BE2C (cell line): ENCODE measurements around the gene ACVR1B.
"Not testable (repeated sequence)": the region's sequence is repeated elsewhere in the genome, so short reads cannot be mapped to it uniquely, and the experiment has no call there.

Experiments used
- DNase-seq: peaks from one replicate; pipeline ENCODE4 v3.0.0-alpha.2; 2020
- H3K27me3 ChIP-seq: fragments of 250-450 bp; sonication (Bioruptor Pico); 2 replicates; pipeline ENCODE4 v1.5.1; 2020; ENCODE audit warnings: mild to moderate bottlenecking
- H3K36me3 ChIP-seq: fragments of 250-450 bp; sonication (Bioruptor Pico); 2 replicates; pipeline ENCODE4 v1.5.1; 2020; ENCODE audit warnings: mild to moderate bottlenecking
- H3K4me1 ChIP-seq: fragments of 250-450 bp; sonication (Bioruptor Pico); 2 replicates; pipeline ENCODE4 v1.5.1; 2020
- H3K4me3 ChIP-seq: 2 replicates; pipeline ENCODE4 v1.5.1; 2011; ENCODE audit warnings: low read depth, low read length
- H3K9me3 ChIP-seq: fragments of 250-450 bp; sonication (Bioruptor Pico); 2 replicates; pipeline ENCODE4 v1.5.1; 2020
- TF ChIP-seq, protein P1 (sequence below): IDR thresholded peaks from 2 replicates; pipeline ENCODE4 v1.5.1; 2012; ENCODE audit warnings: mild to moderate bottlenecking, low read depth, low read length

ACVR1B gene

DNA sequence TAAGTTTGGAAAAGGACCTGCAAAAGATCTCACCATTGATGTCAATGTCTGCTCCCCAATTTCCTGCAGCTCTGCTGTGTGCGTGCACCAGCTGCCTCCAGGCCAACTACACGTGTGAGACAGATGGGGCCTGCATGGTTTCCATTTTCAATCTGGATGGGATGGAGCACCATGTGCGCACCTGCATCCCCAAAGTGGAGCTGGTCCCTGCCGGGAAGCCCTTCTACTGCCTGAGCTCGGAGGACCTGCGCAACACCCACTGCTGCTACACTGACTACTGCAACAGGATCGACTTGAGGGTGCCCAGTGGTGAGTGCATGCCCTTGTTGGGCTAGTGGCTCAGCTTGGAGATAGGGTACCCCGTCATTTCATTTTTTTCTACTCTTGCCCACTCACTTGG, 23.7 kb downstream of the ACVR1B start:
- TF ChIP-seq, protein P1, sequence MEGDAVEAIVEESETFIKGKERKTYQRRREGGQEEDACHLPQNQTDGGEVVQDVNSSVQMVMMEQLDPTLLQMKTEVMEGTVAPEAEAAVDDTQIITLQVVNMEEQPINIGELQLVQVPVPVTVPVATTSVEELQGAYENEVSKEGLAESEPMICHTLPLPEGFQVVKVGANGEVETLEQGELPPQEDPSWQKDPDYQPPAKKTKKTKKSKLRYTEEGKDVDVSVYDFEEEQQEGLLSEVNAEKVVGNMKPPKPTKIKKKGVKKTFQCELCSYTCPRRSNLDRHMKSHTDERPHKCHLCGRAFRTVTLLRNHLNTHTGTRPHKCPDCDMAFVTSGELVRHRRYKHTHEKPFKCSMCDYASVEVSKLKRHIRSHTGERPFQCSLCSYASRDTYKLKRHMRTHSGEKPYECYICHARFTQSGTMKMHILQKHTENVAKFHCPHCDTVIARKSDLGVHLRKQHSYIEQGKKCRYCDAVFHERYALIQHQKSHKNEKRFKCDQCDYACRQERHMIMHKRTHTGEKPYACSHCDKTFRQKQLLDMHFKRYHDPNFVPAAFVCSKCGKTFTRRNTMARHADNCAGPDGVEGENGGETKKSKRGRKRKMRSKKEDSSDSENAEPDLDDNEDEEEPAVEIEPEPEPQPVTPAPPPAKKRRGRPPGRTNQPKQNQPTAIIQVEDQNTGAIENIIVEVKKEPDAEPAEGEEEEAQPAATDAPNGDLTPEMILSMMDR, result no peak

DNA sequence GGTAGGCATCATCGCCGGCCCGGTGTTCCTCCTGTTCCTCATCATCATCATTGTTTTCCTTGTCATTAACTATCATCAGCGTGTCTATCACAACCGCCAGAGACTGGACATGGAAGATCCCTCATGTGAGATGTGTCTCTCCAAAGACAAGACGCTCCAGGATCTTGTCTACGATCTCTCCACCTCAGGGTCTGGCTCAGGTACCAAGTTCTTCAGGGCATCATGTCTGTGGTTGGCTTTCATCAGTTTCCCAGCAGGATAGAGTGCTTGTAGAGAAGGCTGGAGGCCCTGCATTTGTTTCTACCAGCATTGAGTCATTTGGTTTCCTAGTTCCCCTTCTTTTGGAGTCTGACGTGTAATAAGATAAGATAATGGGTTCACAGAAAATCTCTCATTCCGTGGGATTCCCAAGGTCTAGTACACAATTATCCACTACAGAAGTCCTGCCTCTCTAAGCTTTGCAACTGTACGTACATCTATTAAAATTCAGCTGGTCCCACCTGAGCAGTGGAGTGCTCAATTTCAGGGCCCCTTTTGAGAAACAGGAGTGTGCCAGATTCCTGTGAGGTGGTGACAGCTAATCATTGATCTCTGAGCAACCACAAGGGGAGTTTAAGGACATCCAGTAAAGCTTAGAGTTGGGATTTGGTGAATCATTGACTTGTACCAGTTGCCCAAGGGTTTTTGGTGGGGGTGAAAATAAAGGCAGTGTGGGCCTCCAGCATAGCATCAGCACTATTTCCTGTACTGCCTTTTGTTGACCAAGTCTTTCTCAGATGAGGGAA, 25.1 kb downstream of the ACVR1B start:
- DNase-seq, result no peak
- Histone ChIP-seq H3K36me3 (peaks cover 45% of the 10 kb centered on the region), H3K27me3 (no peaks in the 10 kb centered on the region), H3K4me1 (peaks cover 17% of the 10 kb centered on the region), H3K4me3 (no peak overlapping the region), H3K9me3 (no peaks in the 10 kb centered on the region)
- TF ChIP-seq, protein P1, result no peak

More for the DNA sequence above, 23.7 kb downstream of the ACVR1B start:
- H3K27me3 ChIP-seq, result no peaks in the 10 kb centered on the region
- H3K36me3 ChIP-seq, result peaks cover 33% of the 10 kb centered on the region
- DNase-seq, result no peak
- no peaks in the 10 kb centered on the region for H3K9me3 ChIP-seq
- H3K4me1 ChIP-seq, result peaks cover 28% of the 10 kb centered on the region
- H3K4me3 ChIP-seq, result no peak overlapping the region

- Histone ChIP-seq H3K36me3 (peaks cover 53% of the 10 kb centered on the region), H3K27me3 (no peaks in the 10 kb centered on the region), H3K4me1 (peaks cover 12% of the 10 kb centered on the region), H3K4me3 (no peak overlapping the region), H3K9me3 (no peaks in the 10 kb centered on the region)
- TF ChIP-seq, protein P1, result no peak
- no peak for DNase-seq
Measured at GRCh38 chr12:51977320-51977753, 25.8 kb downstream of the ACVR1B start.

GRCh38 chr12:51979306-51979705, 27.8 kb downstream of the ACVR1B start:
- not testable (repeated sequence) for H3K4me3 ChIP-seq, DNase-seq, H3K27me3 ChIP-seq, H3K9me3 ChIP-seq, H3K4me1 ChIP-seq
- H3K36me3 ChIP-seq, result peaks cover 72% of the 10 kb centered on the region

GRCh38 chr12:51980051-51980808, 28.7 kb downstream of the ACVR1B start:
- H3K4me3 ChIP-seq, result no peak overlapping the region
- H3K4me1 ChIP-seq, result peaks cover 3% of the 10 kb centered on the region; the same call in 1 of the 2 replicates
- peak; percentile 64 for DNase-seq
- TF ChIP-seq, protein P1, result peak; percentile 98
- H3K9me3 ChIP-seq, result no peaks in the 10 kb centered on the region
- H3K36me3 ChIP-seq, result peaks cover 77% of the 10 kb centered on the region
- no peaks in the 10 kb centered on the region for H3K27me3 ChIP-seq

DNA sequence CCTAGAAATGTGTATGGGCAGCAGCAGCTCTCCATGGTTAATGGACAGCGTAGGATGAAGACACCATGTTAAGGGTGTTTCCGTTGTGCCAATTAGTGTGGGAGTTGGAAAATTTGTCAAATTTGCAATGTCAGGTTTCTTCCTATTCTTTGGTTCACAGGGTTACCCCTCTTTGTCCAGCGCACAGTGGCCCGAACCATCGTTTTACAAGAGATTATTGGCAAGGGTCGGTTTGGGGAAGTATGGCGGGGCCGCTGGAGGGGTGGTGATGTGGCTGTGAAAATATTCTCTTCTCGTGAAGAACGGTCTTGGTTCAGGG, 29.3 kb downstream of the ACVR1B start:
- H3K27me3 ChIP-seq, result no peaks in the 10 kb centered on the region
- no peaks in the 10 kb centered on the region for H3K9me3 ChIP-seq
- TF ChIP-seq, protein P1, result no peak
- no peak for DNase-seq
- H3K36me3 ChIP-seq, result peaks cover 77% of the 10 kb centered on the region
- no peak overlapping the region for H3K4me3 ChIP-seq
- peaks cover 3% of the 10 kb centered on the region; the same call in 1 of the 2 replicates for H3K4me1 ChIP-seq
